ENCODE data around the gene NPW.

The NPW gene

DNA sequence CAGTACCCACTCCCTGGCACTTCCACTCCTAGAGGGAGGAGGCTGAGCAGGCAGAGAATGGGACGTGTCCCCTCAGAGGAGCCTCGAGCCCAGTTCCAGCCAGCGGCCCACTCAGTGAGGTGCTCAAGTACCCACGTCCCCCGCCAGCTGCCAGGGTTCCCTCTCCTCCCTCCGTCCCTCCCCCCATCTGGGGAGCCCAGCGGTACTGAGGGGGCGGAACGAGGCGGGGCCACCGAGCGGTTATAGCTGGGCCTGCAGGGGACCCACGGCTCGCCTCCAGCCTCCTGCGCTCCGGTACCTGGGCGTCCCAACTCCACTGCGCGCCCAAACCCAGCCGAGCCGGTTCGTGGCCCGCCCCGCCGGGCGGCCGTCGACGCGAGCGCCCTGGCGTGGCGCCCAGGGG, at the start of gene NPW:
TSS of gene NPW (plus strand) at position 268 of the 403 bp plus-strand sequence.
- TF ChIP-seq, protein P1, sequence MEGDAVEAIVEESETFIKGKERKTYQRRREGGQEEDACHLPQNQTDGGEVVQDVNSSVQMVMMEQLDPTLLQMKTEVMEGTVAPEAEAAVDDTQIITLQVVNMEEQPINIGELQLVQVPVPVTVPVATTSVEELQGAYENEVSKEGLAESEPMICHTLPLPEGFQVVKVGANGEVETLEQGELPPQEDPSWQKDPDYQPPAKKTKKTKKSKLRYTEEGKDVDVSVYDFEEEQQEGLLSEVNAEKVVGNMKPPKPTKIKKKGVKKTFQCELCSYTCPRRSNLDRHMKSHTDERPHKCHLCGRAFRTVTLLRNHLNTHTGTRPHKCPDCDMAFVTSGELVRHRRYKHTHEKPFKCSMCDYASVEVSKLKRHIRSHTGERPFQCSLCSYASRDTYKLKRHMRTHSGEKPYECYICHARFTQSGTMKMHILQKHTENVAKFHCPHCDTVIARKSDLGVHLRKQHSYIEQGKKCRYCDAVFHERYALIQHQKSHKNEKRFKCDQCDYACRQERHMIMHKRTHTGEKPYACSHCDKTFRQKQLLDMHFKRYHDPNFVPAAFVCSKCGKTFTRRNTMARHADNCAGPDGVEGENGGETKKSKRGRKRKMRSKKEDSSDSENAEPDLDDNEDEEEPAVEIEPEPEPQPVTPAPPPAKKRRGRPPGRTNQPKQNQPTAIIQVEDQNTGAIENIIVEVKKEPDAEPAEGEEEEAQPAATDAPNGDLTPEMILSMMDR (IDR thresholded peaks at IDR 0.05) = no peak
- no peak for TF ChIP-seq ZFX (IDR thresholded peaks at IDR 0.05; ENCODE audit: borderline replicate concordance)
- no peak within 1 kb of the TSS for H3K27ac ChIP-seq

DNA sequence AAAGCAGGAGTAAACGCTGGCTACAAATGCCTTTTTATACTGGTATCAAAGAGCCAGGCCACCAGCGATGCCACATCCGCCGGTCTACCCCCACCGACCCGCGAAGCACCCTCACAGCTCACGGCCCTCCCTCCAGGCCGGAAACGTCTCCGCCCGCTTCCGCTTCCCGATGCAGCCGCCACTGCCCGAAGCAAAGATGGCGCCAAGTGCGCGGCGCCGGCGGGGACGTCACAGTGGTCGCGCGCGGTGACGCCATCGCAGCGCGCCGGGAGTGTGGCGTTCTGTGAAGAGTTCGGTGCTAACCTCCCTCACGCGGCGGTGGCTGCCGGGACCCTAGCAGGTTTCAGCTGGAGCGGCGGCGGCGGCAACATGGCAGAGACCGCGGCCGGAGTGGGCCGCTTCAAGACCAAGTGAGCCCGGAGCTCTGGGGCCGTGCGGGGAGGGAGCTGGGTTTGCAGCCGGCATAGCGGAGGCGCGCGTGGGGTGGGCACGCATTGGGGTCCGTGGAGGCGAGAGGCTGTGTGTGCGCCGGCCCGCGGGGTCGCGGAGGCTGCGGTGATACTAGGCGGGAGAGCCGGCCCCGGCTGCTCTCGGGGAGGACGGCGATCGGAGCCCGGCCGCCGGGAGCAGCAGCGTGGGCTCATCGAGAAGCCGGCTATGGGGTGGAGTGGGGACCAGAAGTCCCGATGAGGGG, 47.6 kb upstream of the NPW start, which contains the start of gene TBL3:
TSS of gene TBL3 (plus strand) at position 258 of the 694 bp plus-strand sequence. CDS start at position 370, 112 bp downstream.
- H3K27ac ChIP-seq = peak within 1 kb of the TSS; percentile 93
- TF ChIP-seq, protein P1 (IDR thresholded peaks at IDR 0.05) = no peak
- TF ChIP-seq ZFX (IDR thresholded peaks at IDR 0.05; ENCODE audit: borderline replicate concordance) = no peak

DNA sequence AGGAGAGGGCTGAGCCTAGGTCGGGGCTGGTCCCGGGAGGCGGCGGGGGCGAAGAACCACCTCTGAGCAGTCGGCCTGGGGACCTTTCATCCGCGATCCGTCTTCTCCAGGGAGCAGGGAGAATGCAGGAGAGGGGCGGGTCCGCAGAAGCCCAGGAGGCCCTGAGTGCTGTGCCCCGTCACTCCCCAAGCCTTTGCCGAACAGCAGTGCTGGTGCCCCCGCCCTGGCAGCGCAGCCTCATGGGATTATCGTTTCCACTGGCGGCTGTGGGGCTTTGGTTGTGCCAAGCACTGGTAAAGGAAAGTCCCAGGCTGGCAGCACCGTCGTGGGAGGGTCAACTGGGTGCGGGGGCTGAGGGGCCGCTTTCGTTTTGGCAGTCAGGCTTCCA, 47.1 kb upstream of the NPW start:
- H3K27ac ChIP-seq = peak overlapping the region; percentile 93
- TF ChIP-seq, protein P1 (IDR thresholded peaks at IDR 0.05) = no peak
- TF ChIP-seq ZFX (IDR thresholded peaks at IDR 0.05; ENCODE audit: borderline replicate concordance) = no peak

DNA sequence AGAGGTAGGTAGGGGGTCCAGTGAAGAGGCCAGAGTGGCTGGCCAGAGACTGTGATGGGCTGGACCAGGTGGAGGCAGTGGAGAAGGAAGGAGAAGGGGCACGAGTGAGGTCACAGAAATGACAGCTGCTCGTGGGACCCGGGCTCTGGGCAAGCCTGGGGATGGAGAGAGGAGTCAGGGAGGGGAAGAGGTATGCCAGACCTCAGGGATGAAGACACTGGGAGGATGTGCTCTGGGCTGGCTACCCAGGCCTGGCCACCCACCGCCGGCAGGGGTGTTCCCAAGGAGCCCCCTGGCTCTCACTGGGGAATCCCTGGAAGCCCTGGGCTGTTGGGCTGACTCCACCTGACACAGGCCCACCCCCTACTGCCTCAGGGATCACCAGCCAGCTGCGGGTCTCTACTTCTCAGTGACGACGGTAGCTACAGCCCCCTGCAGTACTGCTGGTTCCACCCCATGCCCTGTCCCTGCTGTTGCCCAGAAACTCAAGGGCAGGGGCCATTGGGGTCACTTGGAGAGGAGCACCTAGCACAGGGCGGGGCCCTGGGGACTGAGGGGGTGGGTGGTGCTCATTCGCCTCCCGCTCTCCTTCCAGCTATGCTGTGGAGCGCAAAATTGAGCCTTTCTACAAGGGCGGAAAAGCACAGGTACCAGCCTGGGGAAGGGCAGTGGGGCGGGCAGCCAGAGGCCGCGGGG, 46.0 kb upstream of the NPW start:
- TF ChIP-seq, protein P1 (IDR thresholded peaks at IDR 0.05) = no peak
- no peak for TF ChIP-seq ZFX (IDR thresholded peaks at IDR 0.05; ENCODE audit: borderline replicate concordance)
- peak overlapping the region; percentile 93; the same call in 1 of the 2 replicates for H3K27ac ChIP-seq

DNA sequence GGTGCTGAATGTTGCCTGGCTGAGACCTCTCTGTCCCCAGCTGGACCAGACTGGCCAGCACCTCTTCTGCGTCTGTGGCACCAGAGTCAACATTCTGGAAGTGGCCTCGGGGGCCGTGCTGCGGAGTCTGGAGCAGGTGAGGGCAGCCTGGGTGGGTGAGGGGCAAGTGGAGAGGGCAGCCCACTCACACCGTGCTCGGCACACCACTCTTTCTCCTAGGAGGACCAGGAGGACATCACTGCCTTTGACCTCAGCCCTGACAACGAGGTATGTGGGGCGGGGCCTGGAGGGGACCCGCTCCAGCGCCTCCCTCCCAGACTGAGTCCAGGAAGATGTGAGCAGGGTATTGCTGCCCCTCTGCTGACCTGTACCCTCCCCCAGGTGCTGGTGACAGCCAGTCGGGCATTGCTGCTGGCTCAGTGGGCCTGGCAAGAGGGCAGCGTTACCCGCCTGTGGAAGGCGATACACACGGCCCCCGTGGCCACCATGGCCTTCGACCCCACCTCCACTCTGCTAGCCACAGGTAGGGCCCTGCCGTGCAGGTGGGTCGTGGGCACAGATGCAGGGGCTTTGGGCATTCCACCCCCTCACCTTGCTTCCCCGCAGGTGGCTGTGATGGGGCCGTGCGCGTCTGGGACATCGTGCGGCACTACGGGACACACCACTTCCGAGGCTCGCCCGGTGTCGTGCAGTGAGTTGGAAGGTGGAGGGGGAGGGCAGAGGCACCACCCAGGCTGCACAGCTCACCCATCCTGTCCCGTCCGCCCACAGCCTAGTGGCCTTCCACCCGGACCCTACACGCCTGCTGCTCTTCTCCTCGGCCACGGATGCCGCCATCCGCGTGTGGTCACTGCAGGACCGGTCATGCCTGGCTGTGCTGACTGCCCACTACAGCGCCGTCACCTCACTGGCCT, 45.2 kb upstream of the NPW start:
- TF ChIP-seq, protein P1 (IDR thresholded peaks at IDR 0.05) = no peak
- no peak overlapping the region for H3K27ac ChIP-seq

DNA sequence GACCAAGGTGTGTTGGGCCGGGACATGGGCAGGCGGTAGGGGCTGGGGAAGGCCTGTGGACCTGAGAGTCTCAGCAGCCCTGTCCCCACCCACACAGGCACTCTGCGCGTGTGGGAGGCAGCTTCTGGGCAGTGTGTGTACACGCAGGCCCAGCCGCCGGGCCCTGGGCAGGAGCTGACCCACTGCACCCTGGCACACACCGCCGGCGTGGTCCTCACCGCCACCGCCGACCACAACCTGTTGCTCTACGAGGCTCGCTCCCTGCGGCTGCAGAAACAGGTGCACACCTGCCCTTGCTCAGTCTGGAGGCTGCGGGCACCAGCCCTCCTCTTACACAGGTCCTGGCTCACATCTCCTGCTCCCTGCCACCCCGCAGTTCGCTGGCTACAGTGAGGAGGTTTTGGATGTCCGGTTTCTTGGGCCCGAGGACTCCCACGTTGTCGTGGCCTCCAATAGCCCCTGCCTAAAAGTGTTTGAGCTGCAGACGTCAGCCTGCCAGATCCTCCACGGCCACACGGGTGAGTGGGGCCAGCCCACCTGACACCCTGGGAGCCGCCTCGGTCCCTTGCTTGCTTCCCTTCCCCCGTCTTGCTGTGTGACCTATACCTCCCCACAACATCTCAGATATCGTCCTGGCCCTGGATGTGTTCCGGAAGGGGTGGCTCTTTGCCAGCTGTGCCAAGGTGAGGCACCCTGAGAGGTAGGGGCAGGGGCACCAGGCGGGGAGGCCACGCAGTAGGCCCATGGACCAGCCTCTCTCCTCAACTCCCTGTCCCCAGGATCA, 44.0 kb upstream of the NPW start:
- H3K27ac ChIP-seq = no peak overlapping the region
- TF ChIP-seq, protein P1 (IDR thresholded peaks at IDR 0.05) = no peak
- no peak for TF ChIP-seq ZFX (IDR thresholded peaks at IDR 0.05; ENCODE audit: borderline replicate concordance)
